Airway epithelial cell (primary cell): ENCODE measurements around the gene SIK2. TPM values are rescaled to one million over a fixed set of nuclear protein-coding genes. Genes with fewer than 3 reads are reported as not detected.

Experiments
- total RNA-seq: library from RNA; depleted of rRNA; stranded (reverse); fragments of >200 nt; gene quantifications from 2 replicates; pipeline ENCODE4 v1.2.3, GENCODE V29; 2015

The SIK2 gene
- total RNA-seq = 3.9 and 5.1 TPM in 2 replicates

GRCh38 chr11:111601979-111602864 is at the start of gene SIK2:
SIK2 (plus strand) TSS chr11:111602449; CDS start chr11:111602564, 115 bp downstream.

GRCh38 chr11:111765984-111766833 is 164.0 kb downstream of the SIK2 start, which contains the start of gene PPP2R1B:
PPP2R1B (minus strand) TSS chr11:111766389; CDS start chr11:111766361, 28 bp downstream.

Other genes with a start within 250 kb of the SIK2 start
- gene POU2AF1, start 223.2 kb upstream of the SIK2 start, total RNA-seq = 0.28 and 3.4 TPM in 2 replicates
- gene BTG4, start 90.1 kb upstream of the SIK2 start, total RNA-seq = not detected in 2 replicates
- not detected in 2 replicates for gene HOATZ, start 87.7 kb upstream of the SIK2 start, total RNA-seq
- gene LAYN, start 61.7 kb upstream of the SIK2 start, total RNA-seq = 4.9 and 6.7 TPM in 2 replicates
- gene PPP2R1B, start 163.9 kb downstream of the SIK2 start, total RNA-seq = 30.5 and 30.9 TPM in 2 replicates